Measurements from ENCODE around the gene STS. TPM values are rescaled to one million over a fixed set of nuclear protein-coding genes. Genes with fewer than 3 reads are reported as not detected.
A peak's percentile ranks its signal among the peaks of the same experiment; 100 is the strongest.

Gene STS
- total RNA-seq, 1 donor from 2014 or later: 3.9 TPM

GRCh38 chrX:7109049-7109531 is 38.4 kb upstream of the STS start:
- Mint-ChIP-seq H3K9me3 (no peaks in the 10 kb centered on the region), H3K4me1 (peaks cover 40% of the 10 kb centered on the region), H3K27me3 (no peaks in the 10 kb centered on the region), H3K36me3 (ENCODE audit: low read depth) (peaks cover 11% of the 10 kb centered on the region), H3K4me3 (peak overlapping the region; percentile 74), H3K27ac (peak overlapping the region; percentile 86)
- TF ChIP-seq, protein P1, sequence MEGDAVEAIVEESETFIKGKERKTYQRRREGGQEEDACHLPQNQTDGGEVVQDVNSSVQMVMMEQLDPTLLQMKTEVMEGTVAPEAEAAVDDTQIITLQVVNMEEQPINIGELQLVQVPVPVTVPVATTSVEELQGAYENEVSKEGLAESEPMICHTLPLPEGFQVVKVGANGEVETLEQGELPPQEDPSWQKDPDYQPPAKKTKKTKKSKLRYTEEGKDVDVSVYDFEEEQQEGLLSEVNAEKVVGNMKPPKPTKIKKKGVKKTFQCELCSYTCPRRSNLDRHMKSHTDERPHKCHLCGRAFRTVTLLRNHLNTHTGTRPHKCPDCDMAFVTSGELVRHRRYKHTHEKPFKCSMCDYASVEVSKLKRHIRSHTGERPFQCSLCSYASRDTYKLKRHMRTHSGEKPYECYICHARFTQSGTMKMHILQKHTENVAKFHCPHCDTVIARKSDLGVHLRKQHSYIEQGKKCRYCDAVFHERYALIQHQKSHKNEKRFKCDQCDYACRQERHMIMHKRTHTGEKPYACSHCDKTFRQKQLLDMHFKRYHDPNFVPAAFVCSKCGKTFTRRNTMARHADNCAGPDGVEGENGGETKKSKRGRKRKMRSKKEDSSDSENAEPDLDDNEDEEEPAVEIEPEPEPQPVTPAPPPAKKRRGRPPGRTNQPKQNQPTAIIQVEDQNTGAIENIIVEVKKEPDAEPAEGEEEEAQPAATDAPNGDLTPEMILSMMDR (IDR thresholded peaks at IDR 0.05): no peak
- intact Hi-C loops (cut with micrococcal nuclease): no loop called here
- ChIA-PET POLR2A (interaction anchor here (2.2 kb wide), 1 partner anchor 37 kb away, joined by 12 read pairs; no protein-coding TSS in a partner anchor), CTCF (no interaction called here)
- ATAC-seq (ENCODE audit: low read depth): no peak
- DNase-seq: no peak

DNA sequence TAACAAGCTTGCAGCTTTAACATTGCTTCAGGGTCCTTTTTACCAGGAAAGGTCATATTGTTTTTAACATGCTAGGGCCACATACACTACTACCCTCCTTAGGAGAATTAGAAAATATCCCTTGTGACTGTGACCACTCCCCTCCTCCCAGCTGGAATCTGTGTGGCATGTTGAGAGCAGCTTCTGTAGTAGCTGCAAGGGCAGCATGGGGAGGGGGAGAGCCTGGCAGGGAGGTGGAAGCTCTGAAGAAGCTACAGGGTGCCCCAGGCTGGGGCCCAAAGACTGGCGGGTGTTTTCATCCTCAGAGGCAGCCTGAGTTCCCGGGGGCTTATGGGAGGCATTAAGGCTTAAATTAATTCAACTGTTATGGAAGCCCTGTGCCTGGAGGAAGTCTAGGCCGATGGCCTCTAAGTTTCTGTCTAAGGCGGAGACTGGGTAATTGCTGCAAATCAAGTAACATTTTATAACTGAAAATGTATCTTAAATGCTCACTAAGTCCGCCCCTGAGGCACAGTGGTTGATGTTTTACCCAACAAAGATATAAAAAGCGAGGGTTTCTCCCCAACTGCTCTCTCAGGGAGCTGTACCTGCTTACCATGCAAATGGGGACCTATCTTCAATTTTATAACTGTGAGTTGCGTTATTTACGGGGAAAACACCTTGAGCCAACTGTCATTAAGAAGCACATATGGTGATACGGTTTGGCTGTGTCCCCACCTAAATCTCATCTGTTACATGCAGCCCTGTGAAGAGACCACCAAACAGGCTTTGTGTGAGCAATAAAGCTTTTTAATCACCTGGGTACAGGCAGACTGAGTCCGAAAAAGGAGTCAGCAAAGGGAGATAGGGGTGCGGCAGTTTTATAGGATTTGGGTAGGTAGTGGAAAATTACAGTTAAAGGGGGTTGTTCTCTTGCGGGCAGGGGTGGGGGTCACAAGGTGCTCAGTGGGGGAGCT is 37.4 kb upstream of the STS start:
- Mint-ChIP-seq H3K27ac (peak overlapping the region; percentile 93), H3K27me3 (no peaks in the 10 kb centered on the region), H3K4me3 (peak overlapping the region; percentile 74), H3K36me3 (ENCODE audit: low read depth) (peaks cover 10% of the 10 kb centered on the region), H3K4me1 (peaks cover 40% of the 10 kb centered on the region), H3K9me3 (no peaks in the 10 kb centered on the region)
- TF ChIP-seq, protein P1 (IDR thresholded peaks at IDR 0.05): no peak
- peak; percentile 65 for ATAC-seq (ENCODE audit: low read depth)
- intact Hi-C loops (cut with micrococcal nuclease): loop anchor here (1.0 to 2.0 kb wide), 3 partner anchors 26 to 817 kb away; partner anchors contain the start of genes PNPLA4 and PUDP
- POLR2A ChIA-PET: interaction anchor here (0.7 to 2.2 kb wide), 4 partner anchors 8 to 204 kb away, joined by 3 to 12 read pairs (median 6); no protein-coding TSS in a partner anchor
- CTCF ChIA-PET: no interaction called here
- no peak for DNase-seq

GRCh38 chrX:7110821-7111276 is 36.7 kb upstream of the STS start:
- POLR2A ChIA-PET: interaction anchor here (0.7 to 1.7 kb wide), 3 partner anchors 9 to 204 kb away, joined by 3 to 7 read pairs (median 5); no protein-coding TSS in a partner anchor
- H3K4me1 Mint-ChIP-seq: peaks cover 44% of the 10 kb centered on the region
- ATAC-seq (ENCODE audit: low read depth): peak; percentile 78

DNA sequence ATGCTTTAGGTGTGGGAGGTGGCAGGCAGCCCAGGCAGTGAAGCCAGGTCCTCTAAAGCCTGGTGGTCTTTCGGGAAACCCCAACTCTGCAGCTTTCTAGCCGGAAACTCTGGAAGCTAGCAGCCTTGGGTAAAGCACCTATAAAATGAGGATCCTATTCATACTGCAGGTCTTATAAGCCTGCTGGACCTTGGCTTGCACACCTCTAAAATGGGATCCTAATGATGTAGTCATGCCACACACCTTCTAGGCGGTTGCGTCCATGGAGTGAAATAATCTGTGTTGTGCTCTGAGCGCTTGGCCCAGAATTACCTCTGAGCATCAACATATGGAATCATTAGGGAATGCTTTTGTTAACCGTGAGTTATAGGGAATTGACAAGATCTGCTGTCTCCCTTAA is 36.0 kb upstream of the STS start:
- intact Hi-C loops (cut with micrococcal nuclease): loop anchor here (2.0 kb wide), 1 partner anchor 37 kb away; the partner anchor contains the start of gene PUDP
- DNase-seq (no peak), ATAC-seq (ENCODE audit: low read depth) (no peak)
- H3K9me3 Mint-ChIP-seq: no peaks in the 10 kb centered on the region
- peaks cover 6% of the 10 kb centered on the region for H3K36me3 Mint-ChIP-seq (ENCODE audit: low read depth)
- H3K27ac Mint-ChIP-seq: no peak overlapping the region
- peaks cover 46% of the 10 kb centered on the region for H3K4me1 Mint-ChIP-seq
- H3K4me3 Mint-ChIP-seq: no peak overlapping the region
- CTCF ChIA-PET: no interaction called here
- TF ChIP-seq, protein P1 (IDR thresholded peaks at IDR 0.05): no peak
- H3K27me3 Mint-ChIP-seq: no peaks in the 10 kb centered on the region
- POLR2A ChIA-PET: interaction anchor here (0.6 kb wide), 1 partner anchor 814 kb away, joined by 3 read pairs; no protein-coding TSS in a partner anchor

More at GRCh38 chrX:7110821-7111276, 36.7 kb upstream of the STS start:
- TF ChIP-seq, protein P1 (IDR thresholded peaks at IDR 0.05): no peak
- intact Hi-C loops (cut with micrococcal nuclease): loop anchor here (1.0 to 2.0 kb wide), 3 partner anchors 27 to 816 kb away; partner anchors contain the start of genes PNPLA4 and PUDP
- peaks cover 6% of the 10 kb centered on the region for H3K36me3 Mint-ChIP-seq (ENCODE audit: low read depth)
- no peaks in the 10 kb centered on the region for H3K27me3 Mint-ChIP-seq
- H3K27ac Mint-ChIP-seq: peak overlapping the region; percentile 93
- CTCF ChIA-PET: no interaction called here
- DNase-seq: no peak
- no peaks in the 10 kb centered on the region for H3K9me3 Mint-ChIP-seq
- peak overlapping the region; percentile 74 for H3K4me3 Mint-ChIP-seq

- Mint-ChIP-seq H3K27me3 (no peaks in the 10 kb centered on the region), H3K9me3 (no peaks in the 10 kb centered on the region), H3K4me1 (peaks cover 46% of the 10 kb centered on the region), H3K36me3 (ENCODE audit: low read depth) (peaks cover 6% of the 10 kb centered on the region), H3K4me3 (no peak overlapping the region), H3K27ac (no peak overlapping the region)
- CTCF ChIA-PET: no interaction called here
- no peak for DNase-seq
- TF ChIP-seq, protein P1 (IDR thresholded peaks at IDR 0.05): no peak
- POLR2A ChIA-PET: interaction anchor here (0.6 kb wide), 1 partner anchor 814 kb away, joined by 3 read pairs; no protein-coding TSS in a partner anchor
- ATAC-seq (ENCODE audit: low read depth): no peak
- intact Hi-C loops (cut with micrococcal nuclease): no loop called here
Observed at GRCh38 chrX:7112071-7112470, 35.4 kb upstream of the STS start.

All from activated B cell treated with CpG ODN at 0.5 μM for 24 hours (primary cell).